ENCODE results near the gene PRKACA.
"Not testable (repeated sequence)": the region's sequence is repeated elsewhere in the genome, so short reads cannot be mapped to it uniquely, and the experiment has no call there.

The PRKACA gene

DNA sequence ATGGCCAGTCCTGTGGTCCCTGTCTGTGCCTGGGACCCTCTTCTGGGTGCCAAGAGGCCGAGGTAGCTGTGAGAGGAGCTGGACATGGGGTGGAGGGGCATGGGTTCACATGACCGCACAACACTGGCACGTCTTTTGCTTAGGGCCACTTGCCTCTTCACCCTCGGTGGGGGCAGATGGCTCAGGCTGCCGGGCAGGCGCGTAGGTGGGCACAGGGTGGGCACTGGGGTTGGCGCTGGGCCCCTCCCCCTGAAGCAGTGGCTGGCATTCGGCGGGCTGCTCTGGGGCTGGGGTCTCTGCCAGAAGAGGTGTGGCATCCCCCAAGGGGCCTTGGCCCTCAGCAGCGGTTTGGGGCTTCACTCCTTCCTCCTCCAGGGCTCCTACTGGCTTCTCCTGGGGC is 64.1 kb downstream of the PRKACA start:
- no peak overlapping the region for H3K4me3 ChIP-seq (ENCODE audit: low read depth in 1 of 5, low read length in 5 of 5)
- H3K9me3 ChIP-seq (ENCODE audit: control insufficient read depth in 5 of 5, low read length in 5 of 5) = peaks cover 0 to 8% (median 5%) of the 10 kb centered on the region in 5 donors
- H3K4me1 ChIP-seq (ENCODE audit: control insufficient read depth in 5 of 5, insufficient read depth in 5 of 5, low read length in 5 of 5) = peaks cover 0 to 6% (median 2%) of the 10 kb centered on the region in 5 donors
- no peak overlapping the region for H3K27ac ChIP-seq (ENCODE audit: low read depth, low read length)
- H3K9ac ChIP-seq (ENCODE audit: low read length in 5 of 5) = no peak overlapping the region
- H3K27me3 ChIP-seq (ENCODE audit: control insufficient read depth in 5 of 5, insufficient read depth in 4 of 5, low read length in 5 of 5) = peaks cover 3 to 18% (median 12%) of the 10 kb centered on the region in 5 donors
- peaks cover 0 to 15% (median 3%) of the 10 kb centered on the region in 5 donors for H3K36me3 ChIP-seq (ENCODE audit: control insufficient read depth in 5 of 5, insufficient read depth in 5 of 5, low read length in 5 of 5)

DNA sequence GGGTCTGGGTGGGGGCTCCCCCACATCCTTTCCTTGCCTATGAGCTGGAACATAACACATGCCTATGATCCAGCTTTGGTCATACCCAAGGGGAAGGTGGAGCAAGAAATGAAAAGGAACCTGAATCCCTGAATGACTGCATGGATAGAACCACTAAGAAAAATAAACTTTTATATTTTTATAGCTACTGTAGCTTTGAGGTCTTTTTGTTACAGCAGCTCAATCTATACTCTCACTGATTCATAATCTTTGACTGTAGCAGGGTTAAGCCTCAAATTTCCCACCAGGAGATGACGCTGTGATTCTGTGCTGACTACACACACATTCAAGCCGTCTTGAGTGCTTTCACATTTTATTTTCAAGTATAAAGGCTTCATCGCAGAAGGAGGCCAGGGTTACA is 64.5 kb downstream of the PRKACA start:
- Histone ChIP-seq H3K36me3 (ENCODE audit: control insufficient read depth in 5 of 5, insufficient read depth in 5 of 5, low read length in 5 of 5) (peaks cover 0 to 15% (median 3%) of the 10 kb centered on the region in 5 donors), H3K9me3 (ENCODE audit: control insufficient read depth in 5 of 5, low read length in 5 of 5) (peaks cover 0 to 8% (median 5%) of the 10 kb centered on the region in 5 donors), H3K4me1 (ENCODE audit: control insufficient read depth in 5 of 5, insufficient read depth in 5 of 5, low read length in 5 of 5) (peaks cover 0 to 5% (median 2%) of the 10 kb centered on the region in 5 donors), H3K27ac (ENCODE audit: low read depth, low read length) (no peak overlapping the region), H3K9ac (ENCODE audit: low read length in 5 of 5) (no peak overlapping the region), H3K27me3 (ENCODE audit: control insufficient read depth in 5 of 5, insufficient read depth in 4 of 5, low read length in 5 of 5) (peaks cover 0 to 14% (median 7%) of the 10 kb centered on the region in 5 donors), H3K4me3 (ENCODE audit: low read depth in 1 of 5, low read length in 5 of 5) (no peak overlapping the region)

DNA sequence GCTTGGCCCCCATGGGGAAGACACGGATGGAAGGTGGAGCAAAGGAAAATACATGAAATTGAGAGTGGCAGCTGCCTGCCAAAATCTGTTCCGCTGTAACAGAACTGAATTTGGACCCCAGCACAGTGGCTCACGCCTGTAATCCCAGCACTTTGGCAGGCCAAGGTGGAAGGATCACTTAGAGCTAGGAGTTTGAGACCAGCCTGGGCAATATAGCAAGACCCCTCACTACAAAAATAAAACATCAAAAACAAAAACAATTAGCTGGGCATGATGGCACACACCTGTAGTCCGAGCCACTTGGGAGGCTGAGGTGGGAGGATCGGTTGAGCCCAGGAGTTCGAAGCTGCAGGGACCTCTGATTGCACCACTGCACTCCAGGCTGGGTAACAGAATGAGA is 65.1 kb downstream of the PRKACA start:
- Histone ChIP-seq H3K27ac (ENCODE audit: low read depth, low read length) (no peak overlapping the region), H3K4me3 (ENCODE audit: low read depth in 1 of 5, low read length in 5 of 5) (no peak overlapping the region), H3K9me3 (ENCODE audit: control insufficient read depth in 5 of 5, low read length in 5 of 5) (peaks cover 0 to 8% (median 5%) of the 10 kb centered on the region in 5 donors), H3K36me3 (ENCODE audit: control insufficient read depth in 5 of 5, insufficient read depth in 5 of 5, low read length in 5 of 5) (peaks cover 0 to 15% (median 3%) of the 10 kb centered on the region in 5 donors), H3K27me3 (ENCODE audit: control insufficient read depth in 5 of 5, insufficient read depth in 4 of 5, low read length in 5 of 5) (peaks cover 0 to 9% (median 6%) of the 10 kb centered on the region in 5 donors), H3K9ac (ENCODE audit: low read length in 5 of 5) (no peak overlapping the region), H3K4me1 (ENCODE audit: control insufficient read depth in 5 of 5, insufficient read depth in 5 of 5, low read length in 5 of 5) (peaks cover 0 to 3% (median 0%) of the 10 kb centered on the region in 5 donors)

DNA sequence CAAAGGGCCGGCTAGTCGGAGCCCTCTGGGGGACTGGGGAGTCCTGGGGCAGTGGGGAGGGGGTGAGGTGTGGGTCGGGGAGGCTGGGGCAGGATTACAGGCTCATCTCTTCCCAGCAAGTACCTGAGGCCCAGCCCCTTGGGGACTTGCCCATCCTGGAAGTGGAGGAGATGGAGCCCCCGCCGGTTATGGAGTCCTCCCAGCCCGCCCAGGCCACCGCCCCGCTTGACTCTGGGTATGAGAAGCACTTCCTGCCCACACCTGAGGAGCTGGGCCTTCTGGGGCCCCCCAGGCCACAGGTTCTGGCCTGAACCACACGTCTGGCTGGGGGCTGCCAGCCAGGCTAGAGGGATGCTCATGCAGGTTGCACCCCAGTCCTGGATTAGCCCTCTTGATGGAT is 65.6 kb downstream of the PRKACA start:
- Histone ChIP-seq H3K27ac (ENCODE audit: low read depth, low read length) (no peak overlapping the region), H3K4me3 (ENCODE audit: low read depth in 1 of 5, low read length in 5 of 5) (no peak overlapping the region), H3K9me3 (ENCODE audit: control insufficient read depth in 5 of 5, low read length in 5 of 5) (peaks cover 0 to 8% (median 5%) of the 10 kb centered on the region in 5 donors), H3K4me1 (ENCODE audit: control insufficient read depth in 5 of 5, insufficient read depth in 5 of 5, low read length in 5 of 5) (no peaks in the 10 kb centered on the region), H3K9ac (ENCODE audit: low read length in 5 of 5) (no peak overlapping the region), H3K27me3 (ENCODE audit: control insufficient read depth in 5 of 5, insufficient read depth in 4 of 5, low read length in 5 of 5) (peaks cover 0 to 8% (median 5%) of the 10 kb centered on the region in 5 donors), H3K36me3 (ENCODE audit: control insufficient read depth in 5 of 5, insufficient read depth in 5 of 5, low read length in 5 of 5) (peaks cover 0 to 15% (median 3%) of the 10 kb centered on the region in 5 donors)

GRCh38 chr19:14050961-14051360 is 66.6 kb downstream of the PRKACA start:
- H3K4me1 ChIP-seq (ENCODE audit: control insufficient read depth in 5 of 5, insufficient read depth in 5 of 5, low read length in 5 of 5); H3K9me3 ChIP-seq (ENCODE audit: control insufficient read depth in 5 of 5, low read length in 5 of 5); H3K27ac ChIP-seq (ENCODE audit: low read depth, low read length); H3K4me3 ChIP-seq (ENCODE audit: low read depth in 1 of 5, low read length in 5 of 5); H3K27me3 ChIP-seq (ENCODE audit: control insufficient read depth in 5 of 5, insufficient read depth in 4 of 5, low read length in 5 of 5); H3K9ac ChIP-seq (ENCODE audit: low read length in 5 of 5): not testable (repeated sequence)
- H3K36me3 ChIP-seq (ENCODE audit: control insufficient read depth in 5 of 5, insufficient read depth in 5 of 5, low read length in 5 of 5) = peaks cover 0 to 18% (median 7%) of the 10 kb centered on the region in 5 donors

- H3K4me3 ChIP-seq (ENCODE audit: low read depth in 1 of 5, low read length in 5 of 5) = no peak overlapping the region
- no peaks in the 10 kb centered on the region for H3K4me1 ChIP-seq (ENCODE audit: control insufficient read depth in 5 of 5, insufficient read depth in 5 of 5, low read length in 5 of 5)
- peaks cover 0 to 3% (median 2%) of the 10 kb centered on the region in 5 donors for H3K27me3 ChIP-seq (ENCODE audit: control insufficient read depth in 5 of 5, insufficient read depth in 4 of 5, low read length in 5 of 5)
- peaks cover 0 to 8% (median 5%) of the 10 kb centered on the region in 5 donors for H3K9me3 ChIP-seq (ENCODE audit: control insufficient read depth in 5 of 5, low read length in 5 of 5)
- H3K9ac ChIP-seq (ENCODE audit: low read length in 5 of 5) = no peak overlapping the region
- H3K36me3 ChIP-seq (ENCODE audit: control insufficient read depth in 5 of 5, insufficient read depth in 5 of 5, low read length in 5 of 5) = peaks cover 0 to 19% (median 7%) of the 10 kb centered on the region in 5 donors
- no peak overlapping the region for H3K27ac ChIP-seq (ENCODE audit: low read depth, low read length)
These were observed 67.0 kb downstream of the PRKACA start for GRCh38 chr19:14050512-14050911.

DNA sequence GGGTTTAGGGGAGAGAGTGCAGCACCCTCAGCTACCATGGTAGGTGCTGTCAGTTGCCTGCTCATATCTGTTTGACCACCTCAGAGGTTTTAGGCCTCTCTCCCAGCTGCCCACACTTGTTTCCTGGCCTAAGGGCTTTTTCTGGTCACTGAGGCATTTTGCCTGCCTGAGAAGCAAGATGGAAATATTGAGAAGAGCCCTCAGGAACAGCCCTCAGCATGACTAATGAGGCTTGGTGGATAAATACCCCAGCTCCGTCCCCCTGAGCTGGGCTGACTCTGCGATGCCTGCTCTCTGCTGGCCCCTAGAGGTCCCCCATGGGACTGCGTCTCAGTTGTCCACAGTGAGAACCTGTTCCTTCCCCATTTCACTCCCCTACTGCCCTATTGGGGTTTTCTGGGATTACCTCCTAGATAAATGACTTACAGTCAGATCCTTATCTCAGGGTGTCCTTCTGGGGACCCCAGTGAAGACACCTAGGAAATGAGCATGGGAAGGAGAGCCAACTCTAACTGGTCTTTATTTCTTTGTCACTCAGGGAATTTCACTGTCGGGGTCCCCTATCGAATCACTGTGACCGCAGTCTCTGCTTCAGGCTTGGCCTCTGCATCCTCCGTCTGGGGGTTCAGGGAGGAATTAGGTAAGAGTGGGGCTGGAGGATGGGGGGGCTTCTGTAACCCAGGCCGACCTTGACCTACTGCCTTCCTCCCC is 69.0 kb downstream of the PRKACA start:
- Histone ChIP-seq H3K4me3 (ENCODE audit: low read depth in 1 of 5, low read length in 5 of 5) (no peak overlapping the region), H3K27ac (ENCODE audit: low read depth, low read length) (no peak overlapping the region), H3K9me3 (ENCODE audit: control insufficient read depth in 5 of 5, low read length in 5 of 5) (peaks cover 0 to 8% (median 5%) of the 10 kb centered on the region in 5 donors), H3K4me1 (ENCODE audit: control insufficient read depth in 5 of 5, insufficient read depth in 5 of 5, low read length in 5 of 5) (no peaks in the 10 kb centered on the region), H3K27me3 (ENCODE audit: control insufficient read depth in 5 of 5, insufficient read depth in 4 of 5, low read length in 5 of 5) (no peaks in the 10 kb centered on the region), H3K36me3 (ENCODE audit: control insufficient read depth in 5 of 5, insufficient read depth in 5 of 5, low read length in 5 of 5) (peaks cover 0 to 19% (median 7%) of the 10 kb centered on the region in 5 donors), H3K9ac (ENCODE audit: low read length in 5 of 5) (no peak overlapping the region)

DNA sequence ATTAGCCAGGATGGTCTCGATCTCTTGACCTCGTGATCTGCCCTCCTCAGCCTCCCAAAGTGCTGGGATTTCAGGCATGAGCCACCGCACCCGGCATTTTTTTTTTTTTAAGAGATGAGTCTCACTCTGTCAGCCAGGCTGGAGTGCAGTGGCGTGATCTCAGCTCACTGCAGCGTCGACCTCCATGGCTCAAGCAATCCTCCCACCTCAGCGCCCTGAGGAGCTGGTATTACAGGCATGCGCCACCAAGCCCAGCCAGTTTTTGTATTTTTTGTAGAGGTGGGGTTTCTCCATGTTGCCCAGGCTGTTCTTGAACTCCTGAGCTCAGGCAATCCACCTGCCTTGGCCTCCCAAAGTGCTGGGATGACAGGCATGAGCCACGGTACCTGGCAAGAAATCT is 69.7 kb downstream of the PRKACA start:
- not testable (repeated sequence) for H3K27ac ChIP-seq (ENCODE audit: low read depth, low read length); H3K27me3 ChIP-seq (ENCODE audit: control insufficient read depth in 5 of 5, insufficient read depth in 4 of 5, low read length in 5 of 5); H3K4me3 ChIP-seq (ENCODE audit: low read depth in 1 of 5, low read length in 5 of 5); H3K4me1 ChIP-seq (ENCODE audit: control insufficient read depth in 5 of 5, insufficient read depth in 5 of 5, low read length in 5 of 5); H3K9ac ChIP-seq (ENCODE audit: low read length in 5 of 5); H3K9me3 ChIP-seq (ENCODE audit: control insufficient read depth in 5 of 5, low read length in 5 of 5)
- peaks cover 0 to 19% (median 7%) of the 10 kb centered on the region in 5 donors for H3K36me3 ChIP-seq (ENCODE audit: control insufficient read depth in 5 of 5, insufficient read depth in 5 of 5, low read length in 5 of 5)

GRCh38 chr19:14042659-14043608 is 74.6 kb downstream of the PRKACA start:
- H3K27ac ChIP-seq (ENCODE audit: low read depth, low read length); H3K9ac ChIP-seq (ENCODE audit: low read length in 5 of 5); H3K27me3 ChIP-seq (ENCODE audit: control insufficient read depth in 5 of 5, insufficient read depth in 4 of 5, low read length in 5 of 5); H3K4me3 ChIP-seq (ENCODE audit: low read depth in 1 of 5, low read length in 5 of 5); H3K9me3 ChIP-seq (ENCODE audit: control insufficient read depth in 5 of 5, low read length in 5 of 5): not testable (repeated sequence)
- peaks cover 0 to 11% (median 4%) of the 10 kb centered on the region in 5 donors for H3K36me3 ChIP-seq (ENCODE audit: control insufficient read depth in 5 of 5, insufficient read depth in 5 of 5, low read length in 5 of 5)
- peaks cover 0 to 11% (median 8%) of the 10 kb centered on the region in 5 donors for H3K4me1 ChIP-seq (ENCODE audit: control insufficient read depth in 5 of 5, insufficient read depth in 5 of 5, low read length in 5 of 5)

Measured in subcutaneous abdominal adipose tissue (tissue), 5 donors.